ENCODE measurements around the gene PARD3.

The PARD3 gene

GRCh38 chr10:34137201-34137600, 677.9 kb downstream of the PARD3 start:
- ATAC-seq (ENCODE audit: low read depth) = no peak
- Histone ChIP-seq H3K4me3 (ENCODE audit: severe bottlenecking) (no peak overlapping the region), H3K27ac (ENCODE audit: poor library complexity, severe bottlenecking) (no peak overlapping the region), H3K36me3 (ENCODE audit: low read depth) (no peaks in the 10 kb centered on the region), H3K27me3 (ENCODE audit: insufficient read depth, poor library complexity, severe bottlenecking) (no peaks in the 10 kb centered on the region), H3K4me1 (ENCODE audit: insufficient read depth, poor library complexity, severe bottlenecking) (no peaks in the 10 kb centered on the region), H3K9me3 (ENCODE audit: severe bottlenecking) (no peaks in the 10 kb centered on the region)
- TF ChIP-seq CTCF (IDR thresholded peaks at IDR 0.05; ENCODE audit: poor library complexity, severe bottlenecking) = no peak
- DNase-seq (ENCODE audit: low spot score) = no peak

GRCh38 chr10:34135515-34135914, 679.6 kb downstream of the PARD3 start:
- H3K36me3 ChIP-seq (ENCODE audit: low read depth) = no peaks in the 10 kb centered on the region
- ATAC-seq (ENCODE audit: low read depth) (no peak), DNase-seq (ENCODE audit: low spot score) (no peak)
- H3K4me3 ChIP-seq (ENCODE audit: severe bottlenecking) = no peak overlapping the region
- no peaks in the 10 kb centered on the region for H3K27me3 ChIP-seq (ENCODE audit: insufficient read depth, poor library complexity, severe bottlenecking)
- no peaks in the 10 kb centered on the region for H3K9me3 ChIP-seq (ENCODE audit: severe bottlenecking)
- H3K4me1 ChIP-seq (ENCODE audit: insufficient read depth, poor library complexity, severe bottlenecking) = no peaks in the 10 kb centered on the region
- no peak for TF ChIP-seq CTCF (IDR thresholded peaks at IDR 0.05; ENCODE audit: poor library complexity, severe bottlenecking)
- no peak overlapping the region for H3K27ac ChIP-seq (ENCODE audit: poor library complexity, severe bottlenecking)

GRCh38 chr10:34134602-34135001, 680.5 kb downstream of the PARD3 start:
- H3K9me3 ChIP-seq (ENCODE audit: severe bottlenecking) = no peaks in the 10 kb centered on the region
- DNase-seq (ENCODE audit: low spot score) = no peak
- no peak overlapping the region for H3K27ac ChIP-seq (ENCODE audit: poor library complexity, severe bottlenecking)
- no peaks in the 10 kb centered on the region for H3K27me3 ChIP-seq (ENCODE audit: insufficient read depth, poor library complexity, severe bottlenecking)
- TF ChIP-seq CTCF (IDR thresholded peaks at IDR 0.05; ENCODE audit: poor library complexity, severe bottlenecking) = no peak
- no peak for ATAC-seq (ENCODE audit: low read depth)
- no peaks in the 10 kb centered on the region for H3K36me3 ChIP-seq (ENCODE audit: low read depth)
- H3K4me1 ChIP-seq (ENCODE audit: insufficient read depth, poor library complexity, severe bottlenecking) = no peaks in the 10 kb centered on the region
- H3K4me3 ChIP-seq (ENCODE audit: severe bottlenecking) = no peak overlapping the region

- Histone ChIP-seq H3K27me3 (ENCODE audit: insufficient read depth, poor library complexity, severe bottlenecking) (no peaks in the 10 kb centered on the region), H3K4me3 (ENCODE audit: severe bottlenecking) (no peak overlapping the region), H3K27ac (ENCODE audit: poor library complexity, severe bottlenecking) (no peak overlapping the region), H3K4me1 (ENCODE audit: insufficient read depth, poor library complexity, severe bottlenecking) (no peaks in the 10 kb centered on the region), H3K9me3 (ENCODE audit: severe bottlenecking) (no peaks in the 10 kb centered on the region), H3K36me3 (ENCODE audit: low read depth) (no peaks in the 10 kb centered on the region)
- DNase-seq (ENCODE audit: low spot score) (no peak), ATAC-seq (ENCODE audit: low read depth) (no peak)
- TF ChIP-seq CTCF (IDR thresholded peaks at IDR 0.05; ENCODE audit: poor library complexity, severe bottlenecking) = no peak
These were observed 681.7 kb downstream of the PARD3 start for GRCh38 chr10:34133406-34133805.

GRCh38 chr10:34131152-34131551, 683.9 kb downstream of the PARD3 start:
- ATAC-seq (ENCODE audit: low read depth) (no peak), DNase-seq (ENCODE audit: low spot score) (no peak)
- Histone ChIP-seq H3K27me3 (ENCODE audit: insufficient read depth, poor library complexity, severe bottlenecking) (no peaks in the 10 kb centered on the region), H3K9me3 (ENCODE audit: severe bottlenecking) (no peaks in the 10 kb centered on the region), H3K36me3 (ENCODE audit: low read depth) (no peaks in the 10 kb centered on the region), H3K27ac (ENCODE audit: poor library complexity, severe bottlenecking) (no peak overlapping the region), H3K4me1 (ENCODE audit: insufficient read depth, poor library complexity, severe bottlenecking) (no peaks in the 10 kb centered on the region), H3K4me3 (ENCODE audit: severe bottlenecking) (no peak overlapping the region)
- no peak for TF ChIP-seq CTCF (IDR thresholded peaks at IDR 0.05; ENCODE audit: poor library complexity, severe bottlenecking)
